Erythroblast (primary cell): ENCODE results near the gene WHRN.

Source experiments
- DNase-seq, 2 experiments: peaks; one replicate each; lab custom pipeline; 2025; lab: John Stamatoyannopoulos, UW
- GATA1 ChIP-seq: IDR thresholded peaks from 2 replicates; pipeline ENCODE4 v1.6.1; 2011; ENCODE audit warnings: low read depth, mild to moderate bottlenecking, control low read depth, low read length, moderate library complexity
- POLR2A ChIP-seq: IDR thresholded peaks from 2 replicates; pipeline ENCODE4 v1.6.1; 2011; ENCODE audit warnings: mild to moderate bottlenecking, low read length

Gene WHRN

DNA sequence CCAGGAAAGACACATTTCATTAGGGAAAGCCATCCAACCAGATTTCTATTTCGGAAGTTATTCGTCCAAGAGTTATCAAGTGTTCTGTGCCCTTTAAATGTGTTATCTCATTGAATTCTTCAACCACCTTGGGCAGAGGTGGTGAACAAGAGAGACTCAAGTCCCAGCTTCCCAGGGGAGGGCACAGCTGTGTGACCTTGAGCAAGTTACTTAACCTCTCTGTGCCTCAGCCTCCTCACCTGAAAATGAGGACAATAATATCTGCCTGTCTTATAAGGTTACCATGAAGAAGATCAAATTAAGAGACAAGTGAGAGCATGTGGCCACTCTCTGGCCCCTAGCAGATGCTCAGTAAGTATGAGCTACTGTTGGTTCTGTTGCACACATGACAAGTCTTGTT lies 37.4 kb downstream of the WHRN start:
- DNase-seq = no peak
- TF ChIP-seq GATA1 (no peak), POLR2A (no peak)

DNA sequence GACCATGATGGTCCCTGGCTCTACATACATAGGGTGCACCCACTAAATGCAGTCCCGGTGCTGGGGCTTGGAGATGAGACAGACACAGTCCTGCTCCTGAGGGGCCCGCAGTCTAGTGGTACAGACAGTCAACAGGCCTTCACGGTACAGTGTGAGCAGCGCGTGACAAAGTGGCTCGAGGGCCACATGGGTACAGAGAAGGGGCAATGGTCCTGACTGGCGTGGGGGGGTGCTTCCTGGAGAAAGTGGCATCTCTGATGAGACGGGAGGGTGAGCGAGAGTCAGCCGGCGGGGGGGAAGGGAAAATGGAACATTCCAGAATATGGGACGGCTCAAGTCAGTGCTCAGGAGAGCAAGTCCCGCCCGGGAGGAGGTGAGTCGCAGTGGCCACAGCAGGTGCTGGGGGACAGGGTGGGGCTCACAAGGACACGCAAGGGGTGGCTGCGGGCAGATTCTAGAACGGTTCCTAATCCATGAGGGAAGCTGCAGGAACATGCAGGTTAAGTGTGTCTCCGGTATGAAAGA lies 38.0 kb downstream of the WHRN start:
- DNase-seq = no peak
- TF ChIP-seq GATA1 (no peak), POLR2A (no peak)

DNA sequence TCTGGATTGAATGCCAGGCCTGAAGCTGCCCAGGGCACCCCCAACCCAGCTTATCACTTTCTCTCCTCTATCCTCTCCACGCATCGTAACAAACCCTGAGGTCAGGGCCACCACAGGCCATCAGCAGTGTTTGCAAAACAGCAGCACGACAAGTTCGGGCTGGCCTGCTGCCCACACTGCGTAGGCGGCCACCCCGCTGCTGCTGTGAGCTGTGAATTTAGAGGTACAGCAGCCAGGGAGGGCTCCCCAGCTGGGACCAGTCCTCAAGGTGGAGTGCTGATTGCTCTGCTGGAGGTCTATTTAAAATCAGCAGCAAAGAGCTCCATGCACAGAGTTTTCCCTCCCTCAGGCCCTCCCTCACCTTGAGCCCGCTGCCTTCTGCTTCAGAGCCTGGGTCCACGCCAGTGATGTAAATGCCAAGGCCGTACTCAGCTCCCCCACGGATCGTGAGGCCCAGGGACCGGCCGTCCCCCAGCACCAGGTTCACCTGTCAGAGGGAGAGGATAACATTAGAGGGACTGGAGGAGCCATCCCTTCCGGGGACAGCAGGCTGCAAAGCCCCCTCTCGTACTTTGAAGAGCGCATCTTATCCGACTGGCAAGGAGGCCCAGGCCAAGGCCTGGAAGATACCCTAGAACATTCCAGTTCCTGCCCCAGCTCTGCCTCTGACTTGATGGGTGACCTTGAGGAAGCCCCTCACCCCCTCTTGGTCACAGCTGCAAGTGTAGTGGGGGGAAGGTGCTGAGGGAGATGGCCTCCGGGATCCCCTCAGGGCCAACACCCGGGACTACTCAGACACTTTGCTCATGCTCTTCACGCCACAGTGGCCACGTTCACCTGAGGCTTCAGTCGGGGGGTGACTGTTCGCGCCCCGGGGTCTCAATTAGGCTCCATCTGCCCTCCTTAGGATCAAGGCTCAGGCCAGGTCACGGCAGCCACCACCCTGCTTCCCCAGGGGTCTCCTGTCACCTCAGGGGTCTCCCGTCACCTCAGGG lies 39.1 kb downstream of the WHRN start:
- TF ChIP-seq POLR2A (no peak), GATA1 (no peak)
- DNase-seq = no peak

DNA sequence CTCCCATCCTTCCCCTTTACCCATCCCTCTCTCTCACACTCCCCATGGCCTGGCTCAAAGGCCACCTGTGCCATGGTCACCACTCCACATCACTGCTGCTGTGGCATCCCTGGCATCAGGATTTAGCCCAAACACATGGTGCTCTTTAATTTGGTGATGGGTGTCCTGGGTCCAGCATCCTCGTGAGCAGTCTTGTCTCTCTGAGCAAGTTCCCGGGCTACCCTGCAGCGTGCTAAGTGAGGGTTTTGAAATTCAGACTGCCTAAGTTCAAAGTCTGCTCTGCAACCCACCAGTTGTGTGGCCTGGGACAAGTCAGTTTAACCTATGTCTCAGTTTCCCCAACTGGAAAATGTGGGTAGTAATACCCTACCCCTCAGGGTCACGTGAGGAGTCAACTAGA lies 39.9 kb downstream of the WHRN start:
- DNase-seq = no peak

DNA sequence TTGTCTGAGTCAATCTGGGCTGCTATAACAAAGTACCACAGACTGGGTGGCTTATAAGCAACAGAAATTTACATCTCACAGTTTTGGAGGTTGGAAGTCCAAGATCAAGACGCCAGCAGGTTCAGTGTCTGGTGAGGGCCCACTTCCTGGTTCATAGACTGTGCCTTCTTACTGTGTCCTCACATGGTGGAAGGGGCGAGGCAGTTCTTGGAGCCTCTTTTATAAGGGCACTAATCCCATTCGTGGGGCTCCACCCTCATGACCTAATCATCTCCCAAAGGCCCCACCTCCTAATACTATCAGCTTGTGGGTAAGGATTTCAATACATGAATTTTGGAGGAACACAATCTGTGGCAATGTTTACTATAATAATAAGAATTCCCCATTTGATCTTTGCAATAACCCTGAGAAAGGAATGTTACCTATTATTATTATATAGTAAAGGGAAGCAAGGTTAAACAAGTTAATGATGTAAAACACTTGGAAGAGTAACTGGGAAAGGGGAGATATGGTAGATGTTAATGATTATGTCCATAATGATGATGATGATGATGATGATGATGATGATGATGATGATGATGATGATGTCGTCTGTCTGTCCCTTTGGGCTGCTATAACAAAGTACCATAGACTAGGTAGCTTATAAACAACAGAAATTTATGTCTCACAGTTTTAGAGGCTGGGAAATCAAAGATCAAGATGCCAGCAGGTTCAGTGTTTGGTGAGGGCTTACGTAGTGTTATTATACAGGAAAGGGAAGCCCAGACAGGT lies 40.8 kb downstream of the WHRN start:
- TF ChIP-seq POLR2A = no peak
- TF ChIP-seq GATA1 = no peak

More for the DNA sequence above, 39.9 kb downstream of the WHRN start:
- no peak for TF ChIP-seq POLR2A
- TF ChIP-seq GATA1 = no peak

GRCh38 chr9:114462791-114463190 lies 42.5 kb downstream of the WHRN start:
- no peak for DNase-seq
- no peak for TF ChIP-seq POLR2A

More for the DNA sequence above, 40.8 kb downstream of the WHRN start:
- DNase-seq = no peak

DNA sequence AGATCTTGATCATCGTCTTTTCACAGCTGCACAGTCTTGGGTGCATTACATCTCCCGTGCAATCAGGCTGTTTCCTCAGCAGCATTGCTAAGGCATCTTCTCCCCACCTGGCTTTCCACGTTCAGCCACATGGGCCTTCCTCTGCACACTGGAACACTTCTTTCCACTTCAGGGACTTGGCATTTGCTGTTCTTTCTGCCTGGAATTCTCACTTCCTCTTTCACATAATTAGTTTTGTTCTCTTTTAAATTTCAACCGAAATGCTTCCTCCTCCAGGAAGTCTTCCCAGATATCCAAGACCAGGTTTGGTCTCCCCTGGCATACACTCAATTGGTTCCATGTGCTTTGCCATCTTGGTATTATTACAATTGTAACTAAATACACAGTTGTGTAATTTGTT lies 43.8 kb downstream of the WHRN start:
- no peak for DNase-seq
- TF ChIP-seq POLR2A (no peak), GATA1 (no peak)

DNA sequence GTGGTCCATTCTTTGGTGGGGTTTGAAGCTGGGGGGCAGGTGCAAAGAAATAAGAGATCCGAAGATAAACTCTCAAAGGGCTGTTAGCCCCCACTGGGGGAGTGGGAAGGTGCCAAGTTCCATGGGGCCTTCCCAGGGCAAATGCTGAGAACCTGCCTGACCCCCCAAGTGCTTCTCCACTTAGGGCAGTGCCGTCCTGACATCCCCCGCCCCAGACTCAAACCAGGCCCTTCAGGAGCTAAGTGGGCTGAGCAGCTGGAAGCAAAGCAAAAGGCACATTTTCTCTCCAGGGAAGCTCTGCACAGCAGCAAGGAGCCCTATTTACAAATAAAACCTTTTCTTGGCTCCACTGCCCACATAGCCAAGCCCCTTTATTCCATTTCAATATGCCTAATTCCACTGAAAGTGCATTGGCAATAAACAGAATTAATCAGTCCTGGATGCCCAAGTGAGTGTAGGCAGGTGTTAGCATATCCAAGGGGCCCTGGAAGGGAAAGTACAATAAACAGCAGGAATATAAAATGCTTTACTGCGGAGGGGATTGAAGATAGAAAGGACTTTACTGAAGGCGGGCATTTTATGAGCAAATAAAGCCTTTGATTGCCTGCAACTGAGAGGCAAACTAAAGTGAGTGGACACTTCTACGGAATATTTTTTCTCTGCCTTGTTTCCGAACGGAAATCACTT lies 44.6 kb downstream of the WHRN start:
- no peak for TF ChIP-seq POLR2A
- no peak for TF ChIP-seq GATA1
- DNase-seq = no peak

DNA sequence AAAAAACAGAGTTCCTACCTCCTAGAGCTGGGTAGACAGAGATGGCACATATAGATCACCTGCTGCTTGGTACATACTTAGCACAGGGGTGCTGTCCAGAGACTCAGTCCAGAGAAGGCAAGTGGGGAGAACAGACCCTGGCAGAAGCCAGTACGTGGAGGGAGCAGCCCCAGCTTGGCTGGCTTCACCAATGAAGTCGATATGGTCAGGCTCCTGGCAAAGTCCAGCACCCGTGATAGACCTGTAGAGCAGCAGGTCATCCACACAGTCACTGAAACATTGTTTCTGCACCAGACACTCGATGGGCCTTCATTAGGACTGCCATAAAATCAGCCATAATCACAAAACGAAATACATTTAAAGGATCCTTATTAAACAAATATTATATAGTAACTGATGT lies 45.8 kb downstream of the WHRN start:
- TF ChIP-seq GATA1 = no peak
- TF ChIP-seq POLR2A = no peak
- no peak for DNase-seq

DNA sequence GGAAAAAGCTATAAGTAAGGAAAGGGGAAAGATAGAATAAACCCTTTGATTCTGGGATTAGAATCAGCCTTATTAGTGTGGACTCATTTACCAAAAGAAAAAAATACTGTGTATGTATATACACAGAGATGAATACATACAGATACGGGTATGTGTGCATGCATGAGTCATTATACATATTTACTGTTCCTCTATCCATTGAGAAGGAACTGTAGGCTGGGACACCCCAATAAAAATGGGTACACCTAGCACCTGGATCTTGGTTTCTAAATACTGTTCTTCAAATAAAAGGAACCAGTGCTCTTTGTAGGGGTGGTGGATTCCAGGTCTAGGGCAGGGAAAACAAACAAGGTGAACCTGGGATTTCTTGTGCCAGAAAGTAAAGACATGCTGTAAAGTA lies 48.3 kb downstream of the WHRN start:
- DNase-seq = no peak

DNA sequence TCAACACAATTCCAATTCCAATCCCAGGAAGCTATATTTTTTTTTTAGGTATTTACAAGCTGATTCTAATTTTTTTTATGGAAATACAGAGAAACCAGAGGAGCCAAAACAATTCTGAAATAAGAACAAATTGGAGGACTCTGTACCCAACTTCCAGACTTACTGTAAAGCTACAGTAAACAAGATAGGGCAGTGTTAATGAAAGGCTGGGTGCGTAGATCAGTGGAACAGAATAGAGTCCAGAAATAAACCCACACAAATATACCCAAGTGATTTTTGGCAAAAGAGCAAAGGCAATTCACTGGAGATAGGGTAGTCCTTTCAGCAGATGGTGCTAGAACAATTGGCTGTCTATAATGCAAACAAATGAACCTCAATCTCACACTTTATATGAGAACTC lies 50.6 kb downstream of the WHRN start:
- TF ChIP-seq GATA1 = no peak
- no peak for TF ChIP-seq POLR2A
- DNase-seq = no peak

More for the DNA sequence above, 48.3 kb downstream of the WHRN start:
- no peak for TF ChIP-seq GATA1
- no peak for TF ChIP-seq POLR2A

DNA sequence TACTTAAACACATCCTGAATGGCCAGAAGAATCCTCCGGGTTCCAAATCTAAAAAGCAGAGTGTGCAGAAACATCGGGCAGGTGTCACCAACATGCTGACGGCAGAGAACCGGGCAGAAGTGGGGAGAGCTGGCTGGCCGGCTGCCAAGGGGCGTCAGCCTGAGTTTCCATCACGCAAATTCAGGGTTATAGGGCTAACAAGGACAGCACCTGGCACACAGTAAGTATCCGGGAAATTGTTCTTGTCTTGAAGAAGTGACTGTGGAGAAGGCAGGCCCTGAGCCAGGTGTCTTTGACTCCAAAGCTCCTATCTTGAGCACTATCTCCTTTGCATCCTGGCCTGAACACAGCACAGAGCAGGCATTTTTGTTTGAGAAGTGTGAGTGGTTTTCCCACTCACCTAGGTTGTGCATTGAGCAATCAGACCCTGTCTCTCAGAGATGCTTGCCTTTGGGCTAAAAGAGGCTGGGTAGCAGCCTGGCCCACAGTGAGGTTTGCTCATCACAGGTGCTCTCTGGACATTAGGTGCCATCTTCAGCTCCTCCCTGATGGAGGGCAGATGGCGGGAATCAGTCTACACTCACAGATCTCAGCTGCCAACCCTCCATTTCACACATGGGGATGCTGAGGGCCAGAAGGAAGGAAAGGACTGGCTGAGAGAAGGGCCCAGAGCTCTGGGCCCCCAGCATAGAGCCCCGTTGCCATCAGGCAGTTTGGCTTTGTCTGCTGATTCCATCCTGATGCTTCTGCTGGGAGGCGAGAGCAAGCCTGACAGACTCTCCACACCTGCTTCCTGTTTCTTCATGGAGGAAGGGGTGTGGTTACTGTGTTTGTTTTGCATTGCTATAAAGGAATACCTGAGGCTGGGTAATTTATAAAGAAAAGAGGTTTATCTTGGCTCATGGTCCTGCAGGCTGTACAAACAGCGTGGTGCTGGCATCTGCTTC lies 52.8 kb downstream of the WHRN start:
- TF ChIP-seq GATA1 (no peak), POLR2A (no peak)
- no peak for DNase-seq

DNA sequence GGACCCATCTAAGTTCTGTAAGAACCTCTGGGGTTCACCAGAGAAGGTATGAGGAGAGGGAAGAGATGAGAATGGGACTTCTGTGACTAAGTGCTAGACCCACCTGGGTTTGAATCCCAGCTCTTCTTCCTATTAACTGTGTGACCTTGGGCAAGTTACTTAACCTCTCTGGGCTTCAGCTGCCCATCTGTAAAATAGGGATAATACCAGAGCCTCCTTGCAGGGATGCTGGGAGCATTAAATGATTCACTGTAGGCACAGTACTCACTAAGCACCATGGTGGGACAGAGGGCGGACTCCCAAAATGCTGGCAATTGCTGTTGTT lies 53.6 kb downstream of the WHRN start:
- no peak for DNase-seq
- no peak for TF ChIP-seq GATA1
- no peak for TF ChIP-seq POLR2A
